Measurements from ENCODE around the gene TBRG4. TPM values are rescaled to one million over a fixed set of nuclear protein-coding genes. Genes with fewer than 3 reads are reported as not detected.
A peak's percentile ranks its signal among the peaks of the same experiment; 100 is the strongest.

Gene TBRG4
- total RNA-seq, 2 experiments from 2014 or later: 121 to 152 TPM

DNA sequence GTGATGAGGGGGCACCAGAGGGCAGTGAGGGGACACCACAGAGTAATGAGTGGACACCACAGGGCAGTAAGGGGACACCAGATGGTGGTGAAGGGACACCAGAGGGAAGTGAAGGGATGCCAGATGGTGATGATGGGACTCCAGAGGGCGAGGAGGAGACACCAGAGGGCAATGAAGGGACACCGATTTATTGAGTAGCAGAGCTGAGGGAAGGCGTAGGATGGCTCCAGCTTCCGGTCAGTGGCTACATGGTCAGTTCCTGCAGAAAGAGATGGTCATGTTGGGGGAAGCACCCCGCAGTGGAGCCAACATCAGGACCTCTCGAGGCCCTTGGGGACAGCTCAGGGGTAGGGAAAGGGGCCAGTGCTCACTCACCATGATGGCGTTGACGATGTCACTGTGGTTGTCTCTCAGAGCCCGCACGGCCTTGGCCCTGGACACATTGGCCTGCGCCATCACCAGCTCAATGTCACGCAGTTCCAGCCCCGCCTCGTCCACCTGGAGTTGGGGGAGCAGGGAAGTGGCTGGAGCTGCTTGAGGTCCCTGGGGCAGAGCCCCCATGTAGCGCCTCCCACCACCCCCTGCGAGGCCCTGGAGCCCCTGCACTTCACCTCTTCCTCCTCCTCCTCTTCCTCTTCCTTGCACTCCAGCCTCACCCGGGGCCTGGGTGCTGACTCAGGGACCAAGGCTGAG lies 31.1 kb downstream of the TBRG4 start:
- ATAC-seq (peak; percentile 26), DNase-seq (no peak)
- peaks cover 4% of the 10 kb centered on the region for H3K36me3 Mint-ChIP-seq
- H3K9me3 Mint-ChIP-seq (ENCODE audit: low read depth): no peaks in the 10 kb centered on the region
- peak overlapping the region; percentile 6 for H3K27ac Mint-ChIP-seq
- no peaks in the 10 kb centered on the region for H3K4me1 Mint-ChIP-seq
- CTCF ChIA-PET: interaction anchor here (1.4 kb wide), 1 partner anchor 55 kb away, joined by 8 read pairs; no protein-coding TSS in a partner anchor
- H3K4me3 Mint-ChIP-seq: no peak overlapping the region
- no peaks in the 10 kb centered on the region for H3K27me3 Mint-ChIP-seq

DNA sequence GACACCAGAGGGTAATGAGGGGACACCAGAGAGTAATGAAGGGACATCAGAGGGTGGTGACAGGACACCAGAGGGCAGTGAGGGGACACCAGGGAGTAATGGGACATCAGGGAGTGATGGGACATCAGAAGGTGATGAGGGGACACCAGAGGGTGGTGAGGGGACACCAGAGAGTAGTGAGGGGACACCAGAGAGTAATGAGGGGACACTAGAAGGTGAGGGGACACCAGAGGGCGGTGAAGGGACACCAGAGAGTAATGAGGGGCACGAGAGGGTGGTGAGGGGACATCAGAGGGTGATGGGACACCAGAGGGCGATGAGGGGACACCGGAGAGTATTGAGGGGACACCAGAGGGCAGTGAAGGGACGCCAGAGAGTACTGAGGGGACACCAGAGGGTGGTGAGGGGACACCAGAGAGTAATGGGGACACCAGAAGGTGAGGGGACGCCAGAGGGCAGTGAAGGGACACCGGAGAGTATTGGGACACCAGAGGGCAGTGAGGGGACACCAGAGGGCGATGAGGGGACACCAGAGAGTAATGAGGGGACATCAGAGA lies 33.3 kb downstream of the TBRG4 start:
- H3K27me3 Mint-ChIP-seq: no peaks in the 10 kb centered on the region
- ATAC-seq: no peak
- CTCF ChIA-PET: no interaction called here
- H3K4me1 Mint-ChIP-seq: no peaks in the 10 kb centered on the region
- DNase-seq: no peak
- H3K4me3 Mint-ChIP-seq: no peak overlapping the region
- H3K36me3 Mint-ChIP-seq: peaks cover 20% of the 10 kb centered on the region
- no peaks in the 10 kb centered on the region for H3K9me3 Mint-ChIP-seq (ENCODE audit: low read depth)
- H3K27ac Mint-ChIP-seq: no peak overlapping the region

DNA sequence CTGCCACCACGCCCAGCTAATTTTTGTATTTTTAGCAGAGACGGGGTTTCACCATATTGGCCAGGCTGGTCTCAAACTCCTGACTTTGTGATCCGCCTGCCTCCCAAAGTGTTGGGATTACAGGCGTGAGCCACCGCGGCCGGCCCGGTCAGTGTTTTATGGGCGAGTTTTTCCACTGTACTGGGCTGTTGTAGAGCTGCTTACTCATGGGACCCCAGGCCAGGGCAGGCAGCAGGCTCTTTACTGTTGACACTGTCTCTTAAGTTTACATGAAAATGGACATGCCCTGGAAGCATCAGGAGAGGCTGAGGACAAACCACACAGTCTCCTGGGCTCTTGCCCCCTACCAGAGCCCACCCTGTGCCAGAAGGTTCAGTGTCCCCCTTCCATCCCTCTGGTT lies 33.9 kb downstream of the TBRG4 start:
- H3K36me3 Mint-ChIP-seq: peaks cover 26% of the 10 kb centered on the region
- peak overlapping the region; percentile 39 for H3K27ac Mint-ChIP-seq
- H3K4me1 Mint-ChIP-seq: no peaks in the 10 kb centered on the region
- ATAC-seq (no peak), DNase-seq (no peak)
- CTCF ChIA-PET: no interaction called here
- H3K4me3 Mint-ChIP-seq: no peak overlapping the region
- no peaks in the 10 kb centered on the region for H3K27me3 Mint-ChIP-seq
- H3K9me3 Mint-ChIP-seq (ENCODE audit: low read depth): no peaks in the 10 kb centered on the region

DNA sequence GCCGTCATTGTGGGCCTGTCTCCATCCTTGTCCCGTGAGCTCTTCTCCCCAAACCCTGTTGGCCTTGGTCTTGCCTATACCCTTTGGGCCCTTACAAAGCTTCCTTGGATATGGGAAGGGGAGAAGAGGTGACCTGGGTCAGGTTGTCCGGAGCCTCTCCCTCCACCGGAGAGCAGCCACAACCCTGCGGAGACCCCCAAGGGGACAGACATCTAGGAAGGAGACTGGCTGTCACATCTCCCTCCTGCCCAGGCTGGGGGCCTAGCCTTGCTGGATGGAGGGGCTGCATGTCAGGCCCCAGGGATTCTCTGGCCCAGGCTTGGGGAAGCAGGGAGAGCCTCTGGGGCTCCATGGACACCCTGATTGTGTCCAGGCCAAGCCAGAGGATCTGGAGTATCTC lies 34.6 kb downstream of the TBRG4 start:
- Mint-ChIP-seq H3K4me1 (no peaks in the 10 kb centered on the region), H3K9me3 (ENCODE audit: low read depth) (no peaks in the 10 kb centered on the region), H3K27ac (no peak overlapping the region), H3K27me3 (no peaks in the 10 kb centered on the region), H3K4me3 (no peak overlapping the region), H3K36me3 (peaks cover 27% of the 10 kb centered on the region)
- ATAC-seq (no peak), DNase-seq (no peak)
- CTCF ChIA-PET: no interaction called here

DNA sequence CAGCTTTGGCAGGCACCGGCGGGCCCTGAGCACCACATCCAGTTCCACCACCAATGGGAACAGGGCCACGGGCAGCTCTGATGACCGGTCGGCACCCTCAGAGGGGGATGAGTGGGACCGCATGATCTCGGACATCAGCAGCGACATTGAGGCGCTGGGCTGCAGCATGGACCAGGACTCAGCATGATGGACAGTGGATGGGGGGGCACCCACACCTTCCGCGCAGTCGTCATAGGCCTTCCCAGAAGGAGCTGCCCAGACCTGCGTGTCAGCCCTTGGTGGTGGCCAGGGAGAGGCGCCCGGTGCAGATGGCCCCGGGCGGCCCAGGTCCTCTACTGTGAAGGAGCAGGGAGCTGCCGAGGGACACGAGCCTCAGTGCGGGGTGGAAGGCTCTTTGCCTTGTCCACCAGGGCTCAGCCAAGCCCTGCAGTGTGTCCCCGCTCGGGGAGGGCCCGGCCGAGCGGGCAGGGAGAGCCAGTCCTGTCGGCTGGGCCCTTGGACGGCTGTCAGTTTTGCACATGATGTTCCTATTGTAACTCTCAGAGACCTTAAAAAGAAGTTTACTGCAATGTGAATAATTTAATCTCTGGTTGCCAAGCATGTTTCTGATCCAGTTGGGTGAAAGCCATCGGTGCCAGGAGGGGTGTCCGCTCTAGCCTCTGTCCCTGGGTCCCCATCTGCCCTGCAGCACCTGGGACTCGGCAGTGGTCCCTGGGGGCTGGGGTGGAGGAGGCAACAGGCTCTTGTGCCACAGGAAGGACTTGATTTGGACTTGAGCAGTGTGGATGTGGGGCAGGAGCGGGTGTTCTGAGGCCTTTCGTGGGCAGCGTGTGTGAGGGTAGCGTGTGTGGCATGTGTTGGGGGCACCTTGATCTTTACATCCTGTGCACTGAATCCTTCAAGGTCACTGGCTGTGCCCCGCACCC lies 35.4 kb downstream of the TBRG4 start:
- Mint-ChIP-seq H3K27ac (no peak overlapping the region), H3K4me3 (no peak overlapping the region), H3K9me3 (ENCODE audit: low read depth) (no peaks in the 10 kb centered on the region), H3K4me1 (no peaks in the 10 kb centered on the region), H3K27me3 (no peaks in the 10 kb centered on the region), H3K36me3 (peaks cover 31% of the 10 kb centered on the region)
- CTCF ChIA-PET: no interaction called here
- DNase-seq: no peak
- no peak for ATAC-seq

DNA sequence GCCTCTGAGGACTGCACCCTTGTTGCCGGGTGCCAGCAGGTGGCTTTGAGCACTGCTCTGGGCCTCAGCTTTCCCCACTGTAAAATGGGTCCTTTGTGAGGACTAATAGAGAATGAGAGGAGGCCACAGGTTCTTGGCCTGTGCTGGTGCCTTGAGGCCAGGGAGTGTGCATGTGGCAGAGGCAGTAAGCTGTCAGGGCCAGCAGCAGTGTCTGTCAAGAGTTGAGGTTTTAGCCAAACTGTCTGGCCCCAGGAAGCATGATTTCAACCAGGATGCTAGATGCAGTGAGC lies 36.2 kb downstream of the TBRG4 start:
- no peaks in the 10 kb centered on the region for H3K9me3 Mint-ChIP-seq (ENCODE audit: low read depth)
- H3K36me3 Mint-ChIP-seq: peaks cover 34% of the 10 kb centered on the region
- no peaks in the 10 kb centered on the region for H3K27me3 Mint-ChIP-seq
- no peaks in the 10 kb centered on the region for H3K4me1 Mint-ChIP-seq
- ATAC-seq: no peak
- CTCF ChIA-PET: no interaction called here
- peak overlapping the region; percentile 44 for H3K27ac Mint-ChIP-seq
- no peak overlapping the region for H3K4me3 Mint-ChIP-seq
- DNase-seq: no peak

DNA sequence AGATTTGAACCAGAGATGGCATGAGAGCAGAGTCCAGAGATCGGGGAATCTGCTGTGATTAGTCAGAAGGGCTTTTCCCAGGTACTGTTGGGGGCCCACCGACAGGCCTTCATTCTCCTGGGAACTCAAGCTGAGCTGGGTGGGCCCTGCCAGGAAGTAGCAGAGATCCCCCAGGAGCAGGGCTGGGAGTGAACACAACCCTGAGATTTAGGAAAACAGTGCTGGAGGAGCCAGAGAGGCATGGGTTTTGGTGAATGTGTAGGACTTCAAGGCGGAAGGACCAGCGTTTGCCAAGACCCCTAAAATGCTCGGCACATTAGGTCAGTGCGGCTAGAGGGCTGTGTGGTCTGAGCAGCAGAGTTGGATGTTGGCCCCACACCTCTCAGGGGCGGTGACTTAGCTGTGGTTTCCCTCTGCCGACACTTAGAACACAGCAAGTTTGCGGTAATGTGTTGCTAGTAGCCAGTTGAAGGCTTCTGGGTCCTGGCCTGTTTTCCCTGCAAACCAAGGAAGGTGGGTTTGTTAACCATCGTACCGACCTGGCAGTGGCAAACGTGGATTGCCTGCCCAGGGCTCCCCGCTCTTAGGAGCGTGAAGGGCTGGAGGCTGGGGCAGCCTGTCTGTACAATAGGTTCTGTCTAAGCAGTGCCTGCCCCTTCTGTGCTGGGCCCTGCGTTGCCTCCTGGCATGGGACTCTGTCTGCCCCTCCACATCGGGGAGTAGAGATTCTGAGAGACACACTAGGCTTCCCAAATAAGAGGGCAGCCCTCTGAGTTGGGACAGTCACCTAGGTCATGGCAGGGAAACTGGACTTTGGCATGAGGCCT lies 36.8 kb downstream of the TBRG4 start:
- no peaks in the 10 kb centered on the region for H3K27me3 Mint-ChIP-seq
- peaks cover 34% of the 10 kb centered on the region for H3K36me3 Mint-ChIP-seq
- no peaks in the 10 kb centered on the region for H3K4me1 Mint-ChIP-seq
- no peak for ATAC-seq
- H3K4me3 Mint-ChIP-seq: no peak overlapping the region
- peak overlapping the region; percentile 44 for H3K27ac Mint-ChIP-seq
- DNase-seq: no peak
- H3K9me3 Mint-ChIP-seq (ENCODE audit: low read depth): no peaks in the 10 kb centered on the region
- CTCF ChIA-PET: no interaction called here

DNA sequence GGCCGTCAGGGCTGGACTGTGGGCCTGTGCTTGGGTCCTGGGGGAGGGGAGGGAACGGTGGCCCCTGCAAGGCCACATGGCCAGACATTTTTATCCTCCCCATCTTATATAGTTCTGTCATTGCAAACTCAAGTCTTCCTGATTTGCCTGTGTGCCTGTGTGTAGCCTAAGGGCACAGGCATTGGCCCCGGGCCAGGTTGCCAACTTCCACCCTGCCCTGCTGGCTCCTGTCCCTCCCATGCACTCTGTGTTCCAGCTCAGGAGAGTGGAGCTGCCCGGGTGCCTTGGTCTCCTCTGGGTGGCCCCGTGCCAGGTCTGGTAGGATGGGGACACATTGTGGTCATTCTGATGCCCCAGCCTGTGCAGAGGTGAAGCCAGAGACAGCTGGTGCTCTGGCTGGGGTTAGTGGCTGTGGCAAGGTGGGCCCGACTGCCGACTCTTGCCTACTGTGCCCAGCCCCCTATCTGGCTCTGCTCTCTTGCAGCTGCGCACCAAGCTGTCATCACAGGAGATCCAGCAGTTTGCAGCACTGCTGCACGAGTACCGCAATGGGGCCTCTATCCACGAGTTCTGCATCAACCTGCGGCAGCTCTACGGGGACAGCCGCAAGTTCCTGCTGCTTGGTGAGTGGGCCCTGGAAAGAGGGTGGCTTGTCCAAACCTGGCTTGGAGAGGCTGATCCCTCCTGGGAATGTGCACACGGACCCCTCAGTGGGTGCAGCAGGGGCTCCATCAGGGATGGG lies 37.5 kb downstream of the TBRG4 start:
- Mint-ChIP-seq H3K27ac (no peak overlapping the region), H3K27me3 (no peaks in the 10 kb centered on the region), H3K36me3 (peaks cover 41% of the 10 kb centered on the region), H3K9me3 (ENCODE audit: low read depth) (no peaks in the 10 kb centered on the region), H3K4me1 (no peaks in the 10 kb centered on the region), H3K4me3 (no peak overlapping the region)
- DNase-seq: no peak
- CTCF ChIA-PET: no interaction called here
- ATAC-seq: no peak

DNA sequence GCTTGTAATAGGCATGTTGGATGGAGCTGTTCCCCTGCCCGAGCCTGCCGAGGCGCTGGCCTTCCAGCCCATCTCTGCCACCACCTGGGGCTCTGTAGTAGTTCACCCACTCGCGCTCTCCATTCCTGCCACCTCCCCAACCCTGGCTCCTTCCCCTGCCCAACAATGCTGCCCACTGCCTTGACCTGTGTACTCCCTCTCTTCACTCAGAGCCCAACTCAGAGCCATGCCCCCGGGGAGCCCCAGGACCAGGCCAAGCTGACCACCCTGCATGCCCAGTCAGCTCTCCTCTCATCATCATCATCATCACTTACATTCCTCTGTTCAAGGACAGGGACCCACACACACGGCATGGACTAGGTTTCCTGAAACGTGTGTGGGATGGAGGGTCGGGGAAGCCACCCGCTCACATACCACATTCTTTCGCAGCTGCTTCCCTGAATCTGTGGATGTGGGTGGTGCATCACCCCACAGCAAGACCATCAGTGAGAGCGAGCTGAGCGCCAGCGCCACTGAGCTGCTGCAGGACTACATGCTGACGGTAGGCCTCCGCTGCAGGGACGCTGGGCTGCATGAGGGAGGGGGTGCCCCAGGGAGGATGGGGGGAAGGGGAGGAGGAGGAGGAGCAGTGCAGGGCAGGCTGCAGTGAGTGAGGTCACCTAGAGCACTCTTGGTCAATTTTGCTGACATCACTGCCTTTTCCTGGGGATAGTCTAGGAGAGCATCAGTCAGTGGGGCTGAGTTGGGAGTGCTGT lies 38.3 kb downstream of the TBRG4 start:
- no peaks in the 10 kb centered on the region for H3K27me3 Mint-ChIP-seq
- ATAC-seq (no peak), DNase-seq (no peak)
- H3K4me3 Mint-ChIP-seq: no peak overlapping the region
- H3K27ac Mint-ChIP-seq: no peak overlapping the region
- H3K4me1 Mint-ChIP-seq: peaks cover 6% of the 10 kb centered on the region
- no peaks in the 10 kb centered on the region for H3K9me3 Mint-ChIP-seq (ENCODE audit: low read depth)
- H3K36me3 Mint-ChIP-seq: peaks cover 47% of the 10 kb centered on the region
- CTCF ChIA-PET: no interaction called here

DNA sequence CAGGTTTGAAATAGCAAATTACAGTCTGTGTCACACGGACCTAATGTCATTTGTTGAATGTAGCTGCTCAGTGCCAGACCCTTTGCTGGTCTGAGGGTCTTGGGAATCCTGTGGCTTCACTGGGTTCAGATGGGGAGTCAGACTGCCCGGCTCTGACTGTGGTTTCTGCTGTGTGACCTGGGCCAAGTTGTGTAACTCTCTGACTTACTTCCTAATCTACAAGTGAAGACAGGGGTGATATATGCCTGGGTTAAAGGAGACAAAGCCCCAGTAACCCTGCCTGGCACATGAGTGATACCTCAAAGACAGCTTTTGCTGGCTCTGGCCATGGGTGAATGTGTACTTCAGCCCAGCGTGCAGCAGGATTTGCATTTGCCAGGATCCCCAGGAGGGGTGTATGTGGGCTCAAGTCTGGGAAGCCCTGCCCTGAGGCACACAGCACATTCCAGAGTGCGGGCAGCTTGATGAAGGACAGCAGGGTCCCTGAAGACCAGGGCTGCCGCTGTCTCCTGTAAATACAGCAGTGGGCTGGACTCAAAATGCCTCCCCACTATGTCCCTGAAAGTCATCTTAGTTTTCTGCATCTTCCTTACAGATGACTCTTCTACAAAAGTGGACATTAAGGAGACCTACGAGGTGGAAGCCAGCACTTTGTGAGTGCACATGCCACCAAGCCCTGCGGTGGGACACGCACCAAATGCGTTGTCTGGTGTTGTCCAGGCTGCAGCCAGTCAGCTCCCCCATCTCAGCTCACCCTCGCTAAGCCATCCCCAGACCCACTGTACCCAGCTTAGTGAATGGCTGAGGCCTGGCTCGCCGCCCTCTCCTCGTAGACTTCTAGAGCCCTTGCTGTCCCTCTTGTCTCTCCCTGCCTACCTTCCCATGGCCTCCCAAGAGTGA lies 39.1 kb downstream of the TBRG4 start:
- peaks cover 10% of the 10 kb centered on the region for H3K4me1 Mint-ChIP-seq
- DNase-seq (no peak), ATAC-seq (no peak)
- CTCF ChIA-PET: no interaction called here
- H3K27me3 Mint-ChIP-seq: no peaks in the 10 kb centered on the region
- H3K27ac Mint-ChIP-seq: no peak overlapping the region
- H3K4me3 Mint-ChIP-seq: no peak overlapping the region
- H3K9me3 Mint-ChIP-seq (ENCODE audit: low read depth): no peaks in the 10 kb centered on the region
- H3K36me3 Mint-ChIP-seq: peaks cover 48% of the 10 kb centered on the region

DNA sequence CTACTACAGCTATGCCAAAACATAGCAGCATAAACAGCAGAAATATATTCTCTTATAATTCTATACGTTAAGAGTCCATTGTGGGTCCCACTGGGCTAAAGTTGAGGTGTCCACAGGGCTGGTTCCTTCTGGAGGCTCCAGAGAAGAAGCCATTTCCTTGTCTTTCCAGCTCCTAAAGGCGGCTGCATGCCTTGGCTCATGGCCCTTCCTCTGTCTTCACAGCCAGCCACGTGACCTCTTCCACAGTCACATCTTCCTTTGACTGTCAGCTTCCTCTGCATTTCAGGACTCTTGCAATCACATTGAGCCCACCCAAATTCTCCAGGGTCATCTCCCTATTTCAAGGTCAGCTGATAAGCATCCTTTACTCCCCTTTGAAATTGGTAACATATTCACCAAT lies 40.0 kb downstream of the TBRG4 start:
- H3K27ac Mint-ChIP-seq: no peak overlapping the region
- CTCF ChIA-PET: no interaction called here

DNA sequence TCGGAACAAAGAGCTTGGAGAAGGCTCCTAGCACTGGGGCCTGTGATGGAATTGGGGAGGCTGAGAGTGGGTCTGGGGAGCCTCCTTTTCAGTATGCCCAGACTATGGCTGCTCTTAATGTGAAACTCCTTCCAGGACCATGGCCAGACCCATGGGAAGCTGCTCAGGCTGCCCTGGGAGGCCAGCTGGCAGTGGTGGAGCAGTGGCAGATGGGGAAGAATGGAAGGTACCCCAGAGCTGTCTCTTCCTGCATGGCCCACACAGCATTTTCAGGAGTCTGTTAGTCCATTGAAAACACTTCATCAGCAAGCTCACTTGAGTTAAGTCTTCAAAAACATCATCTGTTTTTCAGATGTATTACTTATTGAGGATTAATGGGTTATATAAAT lies 41.2 kb downstream of the TBRG4 start:
- no peak for DNase-seq
- Mint-ChIP-seq H3K4me3 (no peak overlapping the region), H3K9me3 (ENCODE audit: low read depth) (no peaks in the 10 kb centered on the region), H3K36me3 (peaks cover 50% of the 10 kb centered on the region), H3K27me3 (no peaks in the 10 kb centered on the region), H3K27ac (no peak overlapping the region), H3K4me1 (peaks cover 10% of the 10 kb centered on the region)
- CTCF ChIA-PET: interaction anchor here (1.8 kb wide), 1 partner anchor 212 kb away, joined by 4 read pairs; no protein-coding TSS in a partner anchor
- no peak for ATAC-seq

More for the DNA sequence above, 40.0 kb downstream of the TBRG4 start:
- Mint-ChIP-seq H3K36me3 (peaks cover 49% of the 10 kb centered on the region), H3K4me1 (peaks cover 10% of the 10 kb centered on the region), H3K9me3 (ENCODE audit: low read depth) (no peaks in the 10 kb centered on the region), H3K4me3 (no peak overlapping the region), H3K27me3 (no peaks in the 10 kb centered on the region)
- DNase-seq (no peak), ATAC-seq (no peak)

Measured in activated CD8-positive, alpha-beta memory T cell treated with anti-CD3 and anti-CD28 coated beads, Interleukin-2, amount 10 ng/mL, durations not matched to agents 7 days and 5 days (primary cell).